NCI-H146 treated with DMSO at 0.1 percent for 48 hours (cell line): ENCODE results near the gene SLC7A4.
A peak's percentile ranks its signal among the peaks of the same experiment; 100 is the strongest.
"Not testable (repeated sequence)": the region's sequence is repeated elsewhere in the genome, so short reads cannot be mapped to it uniquely, and the experiment has no call there.

Experiments
- DNase-seq: peaks from one replicate; lab custom pipeline; 2025; ENCODE audit not compliant: unreplicated experiment; lab: John Stamatoyannopoulos, UW

Gene SLC7A4

GRCh38 chr22:21022955-21023614 is 9.3 kb downstream of the SLC7A4 start:
- DNase-seq: no peak

- DNase-seq: no peak
Measured at GRCh38 chr22:21022507-21022906, 9.9 kb downstream of the SLC7A4 start.

- peak; percentile 2 for DNase-seq
Measured at GRCh38 chr22:21020802-21021429, 11.4 kb downstream of the SLC7A4 start.

GRCh38 chr22:21018314-21018713 is 14.0 kb downstream of the SLC7A4 start:
- no peak for DNase-seq

- no peak for DNase-seq
Measured at GRCh38 chr22:21016644-21017420, 15.5 kb downstream of the SLC7A4 start.

DNA sequence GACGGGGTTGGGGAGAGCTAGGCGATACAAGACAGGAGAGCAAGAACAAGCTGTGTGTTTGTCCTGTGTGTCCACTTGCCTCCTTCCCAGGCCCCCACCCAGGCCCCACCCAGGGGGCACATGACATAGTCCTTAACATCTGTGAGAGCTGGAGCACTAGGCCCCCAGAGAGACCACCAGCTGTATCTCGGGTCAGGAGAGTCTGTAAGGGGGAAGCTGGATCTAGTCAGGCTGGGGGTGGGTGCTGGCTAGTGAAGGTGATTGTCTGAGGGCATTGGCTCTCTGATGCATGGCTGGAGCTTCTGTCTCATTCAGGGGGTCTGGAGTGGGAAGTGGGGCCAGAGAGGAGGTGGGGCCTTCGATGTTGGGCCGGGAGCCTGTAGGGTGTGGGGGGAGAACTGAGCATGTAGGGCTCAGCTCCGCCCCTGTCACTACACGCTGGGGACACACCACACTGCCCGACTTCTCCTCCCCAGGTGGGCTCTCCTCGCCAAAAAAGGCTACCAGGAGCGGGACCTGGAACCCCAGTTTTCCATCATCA is 16.8 kb downstream of the SLC7A4 start:
- no peak for DNase-seq

- DNase-seq: peak; percentile 59
Measured at GRCh38 chr22:21014726-21015465, 17.5 kb downstream of the SLC7A4 start, which contains the start of gene P2RX6. P2RX6 (plus strand) TSS chr22:21015165; CDS start chr22:21015175, 10 bp downstream.

DNA sequence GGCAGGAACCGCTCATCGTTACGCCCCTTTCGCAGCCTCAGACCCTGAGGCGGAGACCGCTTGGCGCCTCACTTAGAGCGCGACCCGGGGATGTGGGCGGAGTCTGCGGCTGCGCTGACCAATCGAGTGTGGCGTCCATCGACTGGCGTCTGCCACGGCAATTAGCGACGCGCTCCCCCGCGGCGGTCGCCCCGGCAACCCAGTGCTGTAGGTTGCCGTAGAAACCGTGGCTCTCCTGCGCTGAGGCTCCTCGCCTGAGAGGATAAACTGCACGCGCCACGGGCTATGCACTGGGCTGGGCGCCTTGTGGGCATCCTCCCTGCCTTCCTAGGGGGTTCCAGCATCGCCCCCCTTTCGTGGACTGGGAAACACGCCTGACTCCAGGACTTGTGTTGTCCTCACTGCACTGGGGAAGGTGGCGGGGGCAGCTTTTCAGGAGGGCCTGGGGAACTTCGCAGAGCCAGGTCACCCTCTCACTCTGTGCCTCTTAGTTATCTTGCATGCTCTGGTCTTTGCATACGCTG is 18.1 kb downstream of the SLC7A4 start:
- peak; percentile 80 for DNase-seq

GRCh38 chr22:21013657-21014201 is 18.6 kb downstream of the SLC7A4 start:
- DNase-seq: no peak

- DNase-seq: no peak
Measured at GRCh38 chr22:21012446-21013407, 19.6 kb downstream of the SLC7A4 start.

- DNase-seq: no peak
Measured at GRCh38 chr22:21010426-21011113, 21.8 kb downstream of the SLC7A4 start.

GRCh38 chr22:21009638-21010425 is 22.5 kb downstream of the SLC7A4 start:
- DNase-seq: no peak

DNA sequence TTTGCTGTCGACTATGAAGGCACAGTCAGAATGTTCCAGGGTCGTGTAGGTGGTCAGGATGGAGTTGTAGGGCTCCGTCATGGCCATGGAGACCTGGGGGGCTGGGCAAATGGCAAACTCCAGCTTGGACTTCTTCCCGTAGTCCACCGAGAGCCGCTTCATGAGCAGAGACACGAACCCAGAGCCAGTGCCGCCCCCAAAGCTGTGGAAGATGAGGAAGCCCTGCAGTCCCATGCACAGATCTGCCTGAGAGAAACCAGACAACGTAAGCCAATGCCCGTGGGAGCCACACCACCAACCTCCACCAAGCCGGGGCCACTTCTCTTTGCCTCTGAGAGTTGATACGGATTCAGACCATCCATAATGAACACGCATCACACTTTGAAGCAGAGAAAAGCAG is 23.2 kb downstream of the SLC7A4 start:
- not testable (repeated sequence) for DNase-seq

DNA sequence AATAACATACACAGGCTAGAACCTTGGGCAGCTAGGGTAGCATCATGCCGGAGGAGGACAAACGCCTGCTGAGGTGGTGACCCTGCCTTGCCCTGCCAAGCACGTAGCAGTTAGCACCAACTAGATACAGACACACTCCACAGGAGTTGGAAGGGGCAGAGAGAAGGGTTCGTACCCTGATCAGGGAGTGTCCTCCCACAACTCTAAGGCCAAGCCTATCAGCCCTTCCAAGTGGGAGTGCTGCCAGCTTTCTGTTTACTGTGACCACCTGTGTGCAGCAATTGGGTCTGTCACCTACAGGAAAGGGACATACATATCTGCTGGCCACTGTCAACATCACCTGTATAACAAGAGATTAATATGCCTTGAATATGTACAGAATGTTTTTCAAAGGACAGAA is 28.6 kb downstream of the SLC7A4 start:
- no peak for DNase-seq

- DNase-seq: peak; percentile 83
Measured at GRCh38 chr22:21001601-21002325, 30.6 kb downstream of the SLC7A4 start, which contains the start of gene THAP7. THAP7 (minus strand) TSS chr22:21002118; CDS start chr22:21001911, 207 bp downstream.

DNA sequence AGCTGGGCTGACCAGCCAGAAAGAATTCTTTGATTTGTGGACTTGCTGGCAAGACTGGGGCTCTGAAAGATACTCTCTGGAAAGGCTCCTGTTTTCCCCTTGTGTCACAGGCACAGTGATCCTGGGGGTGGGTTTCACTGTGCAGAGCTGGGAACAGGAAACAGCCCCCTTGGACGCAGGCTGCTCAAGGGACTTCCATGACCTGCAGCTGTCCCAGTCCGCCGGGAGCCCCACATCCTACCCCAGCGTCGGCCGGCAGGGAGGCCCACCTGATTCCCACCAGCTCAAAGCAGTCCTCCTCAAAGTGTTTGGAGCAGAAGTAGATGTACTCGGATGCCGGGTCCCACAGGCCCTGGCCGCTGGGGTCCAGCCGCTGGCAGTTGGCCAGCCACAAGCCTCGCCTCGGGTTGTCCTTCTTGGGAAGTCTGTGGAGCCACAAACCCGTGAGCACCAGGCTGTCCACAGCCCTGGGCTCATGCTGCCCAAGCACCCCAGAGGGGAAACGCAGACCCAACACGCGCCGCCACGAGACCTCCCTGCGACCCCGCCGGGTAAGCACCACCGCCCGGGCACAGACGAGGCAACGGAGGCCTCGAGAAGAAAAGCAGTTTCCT is 31.3 kb downstream of the SLC7A4 start:
- DNase-seq: no peak
